ENCODE results near the gene CD79A.

The CD79A gene

DNA sequence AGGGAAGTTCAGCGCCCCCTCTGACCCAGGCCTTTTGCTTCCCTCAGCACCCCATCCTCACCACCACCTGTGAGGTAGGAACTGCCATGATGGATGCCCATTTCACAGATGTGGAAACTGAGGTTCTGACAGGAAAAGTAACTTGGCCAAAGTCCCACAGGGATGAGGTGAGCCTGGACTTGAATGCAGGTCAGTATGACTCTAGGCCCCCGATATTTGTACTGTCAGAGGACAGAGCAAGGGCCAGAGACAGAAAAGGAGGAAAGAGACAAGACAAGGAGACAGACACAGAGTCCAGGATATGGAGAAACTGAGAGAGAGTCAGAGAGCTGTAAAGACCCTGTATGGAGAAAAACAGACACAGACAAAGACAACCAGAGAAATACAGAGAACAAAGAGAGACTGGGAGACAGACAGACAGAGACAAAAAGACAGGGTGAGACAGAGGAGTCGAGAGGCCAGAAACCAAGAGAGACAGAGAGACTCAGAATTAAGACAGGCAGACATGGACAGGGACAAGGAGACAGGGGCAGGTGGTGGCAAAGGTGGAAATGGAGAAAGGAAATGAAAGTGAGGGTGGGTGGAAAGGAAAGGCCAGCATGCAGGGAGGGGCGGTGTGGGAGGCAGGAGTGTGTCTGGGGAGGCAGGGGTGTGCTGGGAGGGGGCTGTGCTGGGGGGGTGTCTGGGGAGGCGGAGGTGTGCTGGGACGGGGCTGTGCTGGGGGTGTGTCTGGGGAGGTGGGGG, 46.1 kb downstream of the CD79A start:
- Histone ChIP-seq H3K27me3 (ENCODE audit: control insufficient read depth, insufficient read depth, low read length) (no peaks in the 10 kb centered on the region), H3K9me3 (ENCODE audit: control insufficient read depth, low read length) (no peaks in the 10 kb centered on the region)
- TF ChIP-seq, protein P1, sequence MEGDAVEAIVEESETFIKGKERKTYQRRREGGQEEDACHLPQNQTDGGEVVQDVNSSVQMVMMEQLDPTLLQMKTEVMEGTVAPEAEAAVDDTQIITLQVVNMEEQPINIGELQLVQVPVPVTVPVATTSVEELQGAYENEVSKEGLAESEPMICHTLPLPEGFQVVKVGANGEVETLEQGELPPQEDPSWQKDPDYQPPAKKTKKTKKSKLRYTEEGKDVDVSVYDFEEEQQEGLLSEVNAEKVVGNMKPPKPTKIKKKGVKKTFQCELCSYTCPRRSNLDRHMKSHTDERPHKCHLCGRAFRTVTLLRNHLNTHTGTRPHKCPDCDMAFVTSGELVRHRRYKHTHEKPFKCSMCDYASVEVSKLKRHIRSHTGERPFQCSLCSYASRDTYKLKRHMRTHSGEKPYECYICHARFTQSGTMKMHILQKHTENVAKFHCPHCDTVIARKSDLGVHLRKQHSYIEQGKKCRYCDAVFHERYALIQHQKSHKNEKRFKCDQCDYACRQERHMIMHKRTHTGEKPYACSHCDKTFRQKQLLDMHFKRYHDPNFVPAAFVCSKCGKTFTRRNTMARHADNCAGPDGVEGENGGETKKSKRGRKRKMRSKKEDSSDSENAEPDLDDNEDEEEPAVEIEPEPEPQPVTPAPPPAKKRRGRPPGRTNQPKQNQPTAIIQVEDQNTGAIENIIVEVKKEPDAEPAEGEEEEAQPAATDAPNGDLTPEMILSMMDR (IDR thresholded peaks at IDR 0.05) = no peak

DNA sequence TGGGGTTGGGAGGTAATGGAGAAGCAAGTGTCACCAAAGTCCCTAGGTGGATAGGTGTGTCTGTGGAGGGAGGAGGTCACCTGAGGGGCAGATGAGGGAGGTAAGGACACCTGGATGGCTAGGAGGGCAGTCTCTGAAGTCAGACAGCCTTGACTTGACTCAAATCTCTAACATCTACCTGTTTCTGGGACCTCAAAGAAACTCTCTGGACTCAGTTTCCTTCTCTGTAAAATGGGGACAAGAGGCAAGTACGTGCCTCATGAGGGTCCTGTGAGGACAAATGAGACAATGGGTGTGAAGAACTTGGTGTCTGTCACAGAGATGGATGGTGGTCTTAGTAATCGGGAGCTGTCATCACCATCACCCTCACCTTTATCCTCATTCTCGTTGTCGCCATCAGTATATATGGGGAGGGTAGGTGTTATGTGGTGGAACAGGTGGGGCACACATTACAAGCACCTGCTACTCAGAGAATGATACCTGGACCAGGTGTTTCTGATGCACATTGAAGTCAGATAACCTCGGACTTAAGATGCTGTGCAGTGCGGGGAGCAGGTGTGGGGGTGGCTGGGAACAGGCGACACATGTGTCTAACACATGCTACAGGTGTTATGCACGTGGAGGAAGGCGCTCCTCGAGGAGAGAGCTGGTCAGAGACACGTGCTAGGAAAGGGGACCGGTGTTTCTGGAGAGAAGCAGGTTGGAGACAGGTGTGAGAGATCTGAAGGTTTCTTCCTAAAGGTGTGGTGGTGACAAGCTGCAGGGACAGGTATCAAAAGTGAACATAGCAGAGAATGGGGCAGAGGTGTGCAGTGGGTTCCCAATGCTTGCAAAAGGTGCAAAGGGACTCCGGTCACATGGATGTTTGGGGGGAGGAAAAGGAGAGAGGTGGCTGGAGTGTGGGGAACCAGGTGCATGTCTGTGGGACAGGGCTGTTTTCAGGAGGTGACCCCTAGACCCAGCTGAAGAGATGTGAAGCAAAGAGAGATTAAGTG, 47.4 kb downstream of the CD79A start:
- no peaks in the 10 kb centered on the region for H3K36me3 ChIP-seq (ENCODE audit: control insufficient read depth, insufficient read depth, low read length)
- H3K9ac ChIP-seq = no peak overlapping the region
- H3K4me1 ChIP-seq = peaks cover 3% of the 10 kb centered on the region
- TF ChIP-seq, protein P1 (IDR thresholded peaks at IDR 0.05) = no peak
- no peak overlapping the region for H3K27ac ChIP-seq
- H3K4me3 ChIP-seq (ENCODE audit: low read depth, low read length) = no peak overlapping the region
- H2AFZ ChIP-seq = no peak overlapping the region
- no peaks in the 10 kb centered on the region for H3K9me3 ChIP-seq (ENCODE audit: control insufficient read depth, low read length)
- no peaks in the 10 kb centered on the region for H3K79me2 ChIP-seq
- no peaks in the 10 kb centered on the region for H3K27me3 ChIP-seq (ENCODE audit: control insufficient read depth, insufficient read depth, low read length)
- no peak overlapping the region for H3K4me2 ChIP-seq (ENCODE audit: low read length)

More for the DNA sequence above, 46.1 kb downstream of the CD79A start:
- Histone ChIP-seq H3K9ac (no peak overlapping the region), H3K4me2 (ENCODE audit: low read length) (no peak overlapping the region), H3K4me1 (peaks cover 2% of the 10 kb centered on the region), H3K36me3 (ENCODE audit: control insufficient read depth, insufficient read depth, low read length) (no peaks in the 10 kb centered on the region), H3K27ac (no peak overlapping the region), H2AFZ (no peak overlapping the region), H3K4me3 (ENCODE audit: low read depth, low read length) (no peak overlapping the region), H3K79me2 (no peaks in the 10 kb centered on the region)

DNA sequence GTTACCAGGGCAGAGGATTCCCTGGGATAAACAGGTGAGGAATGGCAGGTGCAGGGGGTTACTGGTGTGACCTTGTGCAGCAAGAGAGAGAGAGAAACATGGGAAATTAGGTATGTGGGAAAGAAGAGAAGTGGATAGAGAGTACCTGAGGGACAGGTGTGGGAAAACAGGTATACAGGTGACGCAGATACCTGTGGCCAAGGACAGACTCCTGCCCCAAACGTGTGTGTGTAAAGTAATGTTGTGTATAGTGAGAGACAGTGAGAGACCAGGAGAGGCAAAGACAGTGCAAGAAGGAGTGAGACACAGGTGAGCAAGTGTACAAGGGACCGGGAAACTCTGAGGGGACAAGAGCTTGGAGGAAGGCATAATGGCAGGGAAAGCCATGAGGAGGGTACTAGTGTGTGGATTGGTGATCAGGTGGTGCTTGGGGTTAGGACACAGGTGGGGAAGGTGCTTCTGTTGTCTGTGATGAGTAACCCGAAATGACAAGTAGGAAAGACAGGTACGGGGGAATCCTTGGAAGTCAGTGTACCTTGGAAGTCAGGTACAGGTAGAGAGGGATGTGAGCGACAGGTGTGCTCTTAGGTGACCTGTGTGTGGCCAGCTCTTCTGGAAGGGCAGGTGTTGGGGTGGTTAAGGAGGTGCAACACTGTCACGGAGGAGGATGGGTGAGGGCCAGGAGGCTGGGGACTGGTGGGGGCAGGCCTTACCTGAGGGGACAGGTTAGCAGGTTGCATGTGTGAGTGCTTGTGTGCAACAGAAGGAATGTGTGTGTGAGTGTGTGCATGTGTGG, 48.3 kb downstream of the CD79A start:
- Histone ChIP-seq H3K27me3 (ENCODE audit: control insufficient read depth, insufficient read depth, low read length) (no peaks in the 10 kb centered on the region), H2AFZ (no peak overlapping the region), H3K4me3 (ENCODE audit: low read depth, low read length) (no peak overlapping the region), H3K36me3 (ENCODE audit: control insufficient read depth, insufficient read depth, low read length) (no peaks in the 10 kb centered on the region), H3K27ac (no peak overlapping the region), H3K4me1 (peaks cover 12% of the 10 kb centered on the region), H3K9ac (no peak overlapping the region), H3K9me3 (ENCODE audit: control insufficient read depth, low read length) (no peaks in the 10 kb centered on the region), H3K4me2 (ENCODE audit: low read length) (no peak overlapping the region), H3K79me2 (no peaks in the 10 kb centered on the region)
- TF ChIP-seq, protein P1 (IDR thresholded peaks at IDR 0.05) = no peak

DNA sequence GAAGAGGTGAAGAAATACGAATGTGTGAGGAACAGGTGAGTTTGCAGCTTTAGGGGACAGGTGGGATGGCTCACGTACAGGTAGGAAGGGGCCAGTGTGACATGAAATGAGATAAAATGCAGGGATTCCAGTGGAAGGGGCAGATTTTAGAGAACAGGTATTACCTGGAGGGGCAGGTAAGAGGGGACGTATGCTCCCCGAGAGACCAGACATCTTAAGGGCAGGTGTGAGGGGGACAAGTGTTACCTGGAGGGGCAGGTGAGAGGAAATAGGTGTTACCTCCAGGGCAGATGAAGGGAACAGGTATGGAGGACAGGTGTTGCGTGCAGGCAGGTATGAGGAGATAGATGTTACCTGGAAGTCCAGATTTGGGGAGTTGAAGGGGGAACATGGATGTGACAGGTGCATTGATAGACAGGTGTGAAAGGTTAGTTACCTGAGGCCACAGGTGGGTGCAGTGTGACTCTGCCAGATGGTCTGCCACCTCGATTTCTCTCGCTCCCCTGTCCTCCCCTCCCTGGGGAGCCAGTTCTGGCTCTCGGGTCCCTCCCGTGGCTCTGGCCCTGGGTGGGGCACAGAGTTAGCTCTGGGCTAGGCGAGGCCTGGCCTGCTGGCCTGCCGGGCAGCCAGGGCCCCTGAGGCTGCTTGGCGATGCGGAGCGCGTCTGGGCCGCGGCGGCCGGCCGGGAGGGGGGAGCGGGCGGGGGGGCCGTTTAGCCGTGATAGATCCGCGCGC, 49.1 kb downstream of the CD79A start:
- Histone ChIP-seq H3K4me1 (peaks cover 15% of the 10 kb centered on the region), H3K9me3 (ENCODE audit: control insufficient read depth, low read length) (no peaks in the 10 kb centered on the region), H3K4me2 (ENCODE audit: low read length) (no peak overlapping the region), H2AFZ (no peak overlapping the region), H3K9ac (no peak overlapping the region), H3K79me2 (no peaks in the 10 kb centered on the region), H3K27ac (no peak overlapping the region), H3K4me3 (ENCODE audit: low read depth, low read length) (no peak overlapping the region), H3K27me3 (ENCODE audit: control insufficient read depth, insufficient read depth, low read length) (no peaks in the 10 kb centered on the region), H3K36me3 (ENCODE audit: control insufficient read depth, insufficient read depth, low read length) (no peaks in the 10 kb centered on the region)
- TF ChIP-seq, protein P1 (IDR thresholded peaks at IDR 0.05) = no peak
